Measurements from ENCODE around the gene LY6G5C. TPM values are rescaled to one million over a fixed set of nuclear protein-coding genes. Genes with fewer than 3 reads are reported as not detected.

Gene LY6G5C
- total and polyA plus RNA-seq, 2 experiments from 2014 or later: 2.1 TPM; not detected in 1

DNA sequence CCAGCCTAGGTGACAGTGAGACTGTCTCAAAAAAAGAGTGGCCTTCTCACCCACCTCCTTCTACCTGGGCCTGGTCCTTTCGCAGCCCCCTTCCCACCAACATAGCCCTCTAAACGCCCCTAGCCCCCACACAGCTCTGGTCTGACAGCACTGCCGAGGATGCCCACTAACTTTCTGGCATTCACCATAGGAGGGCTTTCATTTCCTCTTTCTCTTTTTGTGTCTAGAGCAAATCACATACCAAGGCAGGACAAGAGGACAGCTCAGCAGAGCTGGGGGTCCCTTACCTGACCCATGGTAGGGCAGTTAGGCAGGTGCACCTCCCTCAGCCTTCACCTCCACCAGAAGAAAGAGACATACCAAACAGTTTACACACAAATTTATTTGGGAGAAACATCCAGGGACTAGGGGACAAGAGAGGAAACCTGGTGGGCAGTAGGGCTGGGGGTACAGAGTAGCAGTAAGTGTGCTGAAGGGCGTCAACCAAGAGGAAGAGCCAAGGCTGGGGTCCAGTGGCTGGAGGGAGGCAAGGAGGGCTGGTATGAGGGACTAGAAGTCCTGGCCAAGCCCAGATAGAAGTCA lies 4.5 kb downstream of the LY6G5C start:
- DNase-seq (ENCODE audit: low spot score) (no peak), ATAC-seq (no peak)
- Histone ChIP-seq H3K4me2 (no peak overlapping the region), H3K27ac (ENCODE audit: low read depth) (no peak overlapping the region), H3K27me3 (ENCODE audit: insufficient read depth) (peaks cover 6% of the 10 kb centered on the region), H2AFZ (no peak overlapping the region), H4K20me1 (replicated peaks; ENCODE audit: insufficient read depth) (no peaks in the 10 kb centered on the region; the same call in 1 of the 2 replicates), H3K79me2 (replicated peaks; ENCODE audit: insufficient read depth) (no peaks in the 10 kb centered on the region), H3K9me2 (ENCODE audit: insufficient read depth) (no peaks in the 10 kb centered on the region), H3K36me3 (ENCODE audit: insufficient read depth) (peaks cover 1% of the 10 kb centered on the region; the same call in 1 of the 2 replicates), H3F3A (replicated peaks; ENCODE audit: low read depth) (peaks cover 5% of the 10 kb centered on the region; the same call in 1 of the 2 replicates), H3K4me1 (ENCODE audit: insufficient read depth) (no peaks in the 10 kb centered on the region), H3K4me3 (no peak overlapping the region)
- Mint-ChIP-seq H3K27me3 (ENCODE audit: insufficient read depth, low read depth, poor library complexity) (peaks cover 28% of the 10 kb centered on the region), H3K27ac (no peak overlapping the region), H3K9me3 (no peaks in the 10 kb centered on the region; the same call in 2 of the 3 replicates), H3K4me1 (peaks cover 10% of the 10 kb centered on the region), H3K36me3 (ENCODE audit: low read depth) (peaks cover 19% of the 10 kb centered on the region), H3K4me3 (no peak overlapping the region; the same call in 2 of the 3 replicates)
- TF ChIP-seq NANOG (IDR thresholded peaks at IDR 0.05; ENCODE audit: borderline replicate concordance) (no peak), CREB1 (CRISPR knock-in tag; IDR thresholded peaks at IDR 0.05; ENCODE audit: low read depth) (no peak), ZNF114 (CRISPR knock-in tag; IDR thresholded peaks at IDR 0.05) (no peak), EZH2phosphoT487 (IDR thresholded peaks at IDR 0.05; ENCODE audit: unreplicated experiment) (no peak), STAT1 (IDR thresholded peaks at IDR 0.05; ENCODE audit: unreplicated experiment) (no peak), POLR2AphosphoS5 (IDR thresholded peaks at IDR 0.05; ENCODE audit: low read depth) (no peak), EZH2 (IDR thresholded peaks at IDR 0.05; ENCODE audit: low read depth, unreplicated experiment) (no peak), JUNB (IDR thresholded peaks at IDR 0.05; ENCODE audit: unreplicated experiment) (no peak), ZNF331 (CRISPR knock-in tag; IDR thresholded peaks at IDR 0.05; ENCODE audit: low read depth) (no peak)
- TF ChIP-seq, protein P1, sequence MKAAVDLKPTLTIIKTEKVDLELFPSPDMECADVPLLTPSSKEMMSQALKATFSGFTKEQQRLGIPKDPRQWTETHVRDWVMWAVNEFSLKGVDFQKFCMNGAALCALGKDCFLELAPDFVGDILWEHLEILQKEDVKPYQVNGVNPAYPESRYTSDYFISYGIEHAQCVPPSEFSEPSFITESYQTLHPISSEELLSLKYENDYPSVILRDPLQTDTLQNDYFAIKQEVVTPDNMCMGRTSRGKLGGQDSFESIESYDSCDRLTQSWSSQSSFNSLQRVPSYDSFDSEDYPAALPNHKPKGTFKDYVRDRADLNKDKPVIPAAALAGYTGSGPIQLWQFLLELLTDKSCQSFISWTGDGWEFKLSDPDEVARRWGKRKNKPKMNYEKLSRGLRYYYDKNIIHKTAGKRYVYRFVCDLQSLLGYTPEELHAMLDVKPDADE (IDR thresholded peaks at IDR 0.05): no peak
- TF ChIP-seq, protein P2, sequence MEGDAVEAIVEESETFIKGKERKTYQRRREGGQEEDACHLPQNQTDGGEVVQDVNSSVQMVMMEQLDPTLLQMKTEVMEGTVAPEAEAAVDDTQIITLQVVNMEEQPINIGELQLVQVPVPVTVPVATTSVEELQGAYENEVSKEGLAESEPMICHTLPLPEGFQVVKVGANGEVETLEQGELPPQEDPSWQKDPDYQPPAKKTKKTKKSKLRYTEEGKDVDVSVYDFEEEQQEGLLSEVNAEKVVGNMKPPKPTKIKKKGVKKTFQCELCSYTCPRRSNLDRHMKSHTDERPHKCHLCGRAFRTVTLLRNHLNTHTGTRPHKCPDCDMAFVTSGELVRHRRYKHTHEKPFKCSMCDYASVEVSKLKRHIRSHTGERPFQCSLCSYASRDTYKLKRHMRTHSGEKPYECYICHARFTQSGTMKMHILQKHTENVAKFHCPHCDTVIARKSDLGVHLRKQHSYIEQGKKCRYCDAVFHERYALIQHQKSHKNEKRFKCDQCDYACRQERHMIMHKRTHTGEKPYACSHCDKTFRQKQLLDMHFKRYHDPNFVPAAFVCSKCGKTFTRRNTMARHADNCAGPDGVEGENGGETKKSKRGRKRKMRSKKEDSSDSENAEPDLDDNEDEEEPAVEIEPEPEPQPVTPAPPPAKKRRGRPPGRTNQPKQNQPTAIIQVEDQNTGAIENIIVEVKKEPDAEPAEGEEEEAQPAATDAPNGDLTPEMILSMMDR (conservative IDR thresholded peaks at IDR 0.05; ENCODE audit: low read depth in 2 of 2): no peak
- TF ChIP-seq, protein P3, sequence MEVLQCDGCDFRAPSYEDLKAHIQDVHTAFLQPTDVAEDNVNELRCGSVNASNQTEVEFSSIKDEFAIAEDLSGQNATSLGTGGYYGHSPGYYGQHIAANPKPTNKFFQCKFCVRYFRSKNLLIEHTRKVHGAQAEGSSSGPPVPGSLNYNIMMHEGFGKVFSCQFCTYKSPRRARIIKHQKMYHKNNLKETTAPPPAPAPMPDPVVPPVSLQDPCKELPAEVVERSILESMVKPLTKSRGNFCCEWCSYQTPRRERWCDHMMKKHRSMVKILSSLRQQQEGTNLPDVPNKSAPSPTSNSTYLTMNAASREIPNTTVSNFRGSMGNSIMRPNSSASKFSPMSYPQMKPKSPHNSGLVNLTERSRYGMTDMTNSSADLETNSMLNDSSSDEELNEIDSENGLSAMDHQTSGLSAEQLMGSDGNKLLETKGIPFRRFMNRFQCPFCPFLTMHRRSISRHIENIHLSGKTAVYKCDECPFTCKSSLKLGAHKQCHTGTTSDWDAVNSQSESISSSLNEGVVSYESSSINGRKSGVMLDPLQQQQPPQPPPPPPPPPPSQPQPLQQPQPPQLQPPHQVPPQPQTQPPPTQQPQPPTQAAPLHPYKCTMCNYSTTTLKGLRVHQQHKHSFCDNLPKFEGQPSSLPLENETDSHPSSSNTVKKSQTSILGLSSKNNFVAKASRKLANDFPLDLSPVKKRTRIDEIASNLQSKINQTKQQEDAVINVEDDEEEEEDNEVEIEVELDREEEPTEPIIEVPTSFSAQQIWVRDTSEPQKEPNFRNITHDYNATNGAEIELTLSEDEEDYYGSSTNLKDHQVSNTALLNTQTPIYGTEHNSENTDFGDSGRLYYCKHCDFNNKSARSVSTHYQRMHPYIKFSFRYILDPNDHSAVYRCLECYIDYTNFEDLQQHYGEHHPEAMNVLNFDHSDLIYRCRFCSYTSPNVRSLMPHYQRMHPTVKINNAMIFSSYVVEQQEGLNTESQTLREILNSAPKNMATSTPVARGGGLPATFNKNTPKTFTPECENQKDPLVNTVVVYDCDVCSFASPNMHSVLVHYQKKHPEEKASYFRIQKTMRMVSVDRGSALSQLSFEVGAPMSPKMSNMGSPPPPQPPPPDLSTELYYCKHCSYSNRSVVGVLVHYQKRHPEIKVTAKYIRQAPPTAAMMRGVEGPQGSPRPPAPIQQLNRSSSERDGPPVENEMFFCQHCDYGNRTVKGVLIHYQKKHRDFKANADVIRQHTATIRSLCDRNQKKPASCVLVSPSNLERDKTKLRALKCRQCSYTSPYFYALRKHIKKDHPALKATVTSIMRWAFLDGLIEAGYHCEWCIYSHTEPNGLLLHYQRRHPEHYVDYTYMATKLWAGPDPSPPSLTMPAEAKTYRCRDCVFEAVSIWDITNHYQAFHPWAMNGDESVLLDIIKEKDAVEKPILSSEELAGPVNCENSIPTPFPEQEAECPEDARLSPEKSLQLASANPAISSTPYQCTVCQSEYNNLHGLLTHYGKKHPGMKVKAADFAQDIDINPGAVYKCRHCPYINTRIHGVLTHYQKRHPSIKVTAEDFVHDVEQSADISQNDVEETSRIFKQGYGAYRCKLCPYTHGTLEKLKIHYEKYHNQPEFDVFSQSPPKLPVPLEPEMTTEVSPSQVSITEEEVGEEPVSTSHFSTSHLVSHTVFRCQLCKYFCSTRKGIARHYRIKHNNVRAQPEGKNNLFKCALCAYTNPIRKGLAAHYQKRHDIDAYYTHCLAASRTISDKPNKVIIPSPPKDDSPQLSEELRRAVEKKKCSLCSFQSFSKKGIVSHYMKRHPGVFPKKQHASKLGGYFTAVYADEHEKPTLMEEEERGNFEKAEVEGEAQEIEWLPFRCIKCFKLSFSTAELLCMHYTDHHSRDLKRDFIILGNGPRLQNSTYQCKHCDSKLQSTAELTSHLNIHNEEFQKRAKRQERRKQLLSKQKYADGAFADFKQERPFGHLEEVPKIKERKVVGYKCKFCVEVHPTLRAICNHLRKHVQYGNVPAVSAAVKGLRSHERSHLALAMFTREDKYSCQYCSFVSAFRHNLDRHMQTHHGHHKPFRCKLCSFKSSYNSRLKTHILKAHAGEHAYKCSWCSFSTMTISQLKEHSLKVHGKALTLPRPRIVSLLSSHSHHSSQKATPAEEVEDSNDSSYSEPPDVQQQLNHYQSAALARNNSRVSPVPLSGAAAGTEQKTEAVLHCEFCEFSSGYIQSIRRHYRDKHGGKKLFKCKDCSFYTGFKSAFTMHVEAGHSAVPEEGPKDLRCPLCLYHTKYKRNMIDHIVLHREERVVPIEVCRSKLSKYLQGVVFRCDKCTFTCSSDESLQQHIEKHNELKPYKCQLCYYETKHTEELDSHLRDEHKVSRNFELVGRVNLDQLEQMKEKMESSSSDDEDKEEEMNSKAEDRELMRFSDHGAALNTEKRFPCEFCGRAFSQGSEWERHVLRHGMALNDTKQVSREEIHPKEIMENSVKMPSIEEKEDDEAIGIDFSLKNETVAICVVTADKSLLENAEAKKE (CRISPR knock-in tag; IDR thresholded peaks at IDR 0.05): no peak
- TF ChIP-seq, protein P4, sequence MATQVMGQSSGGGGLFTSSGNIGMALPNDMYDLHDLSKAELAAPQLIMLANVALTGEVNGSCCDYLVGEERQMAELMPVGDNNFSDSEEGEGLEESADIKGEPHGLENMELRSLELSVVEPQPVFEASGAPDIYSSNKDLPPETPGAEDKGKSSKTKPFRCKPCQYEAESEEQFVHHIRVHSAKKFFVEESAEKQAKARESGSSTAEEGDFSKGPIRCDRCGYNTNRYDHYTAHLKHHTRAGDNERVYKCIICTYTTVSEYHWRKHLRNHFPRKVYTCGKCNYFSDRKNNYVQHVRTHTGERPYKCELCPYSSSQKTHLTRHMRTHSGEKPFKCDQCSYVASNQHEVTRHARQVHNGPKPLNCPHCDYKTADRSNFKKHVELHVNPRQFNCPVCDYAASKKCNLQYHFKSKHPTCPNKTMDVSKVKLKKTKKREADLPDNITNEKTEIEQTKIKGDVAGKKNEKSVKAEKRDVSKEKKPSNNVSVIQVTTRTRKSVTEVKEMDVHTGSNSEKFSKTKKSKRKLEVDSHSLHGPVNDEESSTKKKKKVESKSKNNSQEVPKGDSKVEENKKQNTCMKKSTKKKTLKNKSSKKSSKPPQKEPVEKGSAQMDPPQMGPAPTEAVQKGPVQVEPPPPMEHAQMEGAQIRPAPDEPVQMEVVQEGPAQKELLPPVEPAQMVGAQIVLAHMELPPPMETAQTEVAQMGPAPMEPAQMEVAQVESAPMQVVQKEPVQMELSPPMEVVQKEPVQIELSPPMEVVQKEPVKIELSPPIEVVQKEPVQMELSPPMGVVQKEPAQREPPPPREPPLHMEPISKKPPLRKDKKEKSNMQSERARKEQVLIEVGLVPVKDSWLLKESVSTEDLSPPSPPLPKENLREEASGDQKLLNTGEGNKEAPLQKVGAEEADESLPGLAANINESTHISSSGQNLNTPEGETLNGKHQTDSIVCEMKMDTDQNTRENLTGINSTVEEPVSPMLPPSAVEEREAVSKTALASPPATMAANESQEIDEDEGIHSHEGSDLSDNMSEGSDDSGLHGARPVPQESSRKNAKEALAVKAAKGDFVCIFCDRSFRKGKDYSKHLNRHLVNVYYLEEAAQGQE (IDR thresholded peaks at IDR 0.05; ENCODE audit: unreplicated experiment): no peak

All from GM23338 (cell line).